ENCODE data around the gene CEP135.

GRCh38 chr4:55926610-55927009, 22.1 kb upstream of the CEP135 start:
- TF ChIP-seq EZH2 (IDR thresholded peaks at IDR 0.05; ENCODE audit: low read length, missing control alignments) (no peak), CTCF (conservative IDR thresholded peaks at IDR 0.05 in 1 of 2, IDR thresholded peaks at IDR 0.05 in 1 of 2; ENCODE audit: low read depth in 1 of 2, low read length in 2 of 2) (no peak)

All from fibroblast of lung (primary cell).